GM18499 (cell line): ENCODE results near the gene TBC1D5.

Source experiments
- ATAC-seq: cut with Tn5 transposase; IDR thresholded peaks from one replicate; pipeline ENCODE4 v1.9.1; 2021; ENCODE audit warnings: moderate number of reproducible peaks; ENCODE audit not compliant: insufficient read depth, unreplicated experiment

TBC1D5 gene

GRCh38 chr3:17278006-17278405 lies 464.4 kb downstream of the TBC1D5 start:
- no peak for ATAC-seq

DNA sequence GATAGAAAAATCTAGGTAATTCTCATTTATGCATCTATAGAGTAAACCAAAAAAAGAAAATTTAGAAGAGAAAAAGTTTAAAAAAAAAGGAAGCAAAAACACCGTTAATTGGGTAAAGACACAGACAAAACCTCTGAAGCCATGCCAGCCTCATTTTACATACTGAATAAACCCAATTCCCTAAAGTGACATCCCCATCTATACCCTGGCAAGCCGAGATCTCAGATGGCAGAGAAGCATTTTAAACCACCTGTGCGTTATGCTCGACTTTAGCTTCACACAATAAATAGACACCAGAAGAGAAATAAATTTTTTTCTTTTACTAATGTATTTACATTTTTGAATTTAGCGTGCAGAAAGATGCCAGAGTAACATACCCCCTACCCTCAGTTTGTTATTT lies 475.6 kb downstream of the TBC1D5 start:
- ATAC-seq: no peak

DNA sequence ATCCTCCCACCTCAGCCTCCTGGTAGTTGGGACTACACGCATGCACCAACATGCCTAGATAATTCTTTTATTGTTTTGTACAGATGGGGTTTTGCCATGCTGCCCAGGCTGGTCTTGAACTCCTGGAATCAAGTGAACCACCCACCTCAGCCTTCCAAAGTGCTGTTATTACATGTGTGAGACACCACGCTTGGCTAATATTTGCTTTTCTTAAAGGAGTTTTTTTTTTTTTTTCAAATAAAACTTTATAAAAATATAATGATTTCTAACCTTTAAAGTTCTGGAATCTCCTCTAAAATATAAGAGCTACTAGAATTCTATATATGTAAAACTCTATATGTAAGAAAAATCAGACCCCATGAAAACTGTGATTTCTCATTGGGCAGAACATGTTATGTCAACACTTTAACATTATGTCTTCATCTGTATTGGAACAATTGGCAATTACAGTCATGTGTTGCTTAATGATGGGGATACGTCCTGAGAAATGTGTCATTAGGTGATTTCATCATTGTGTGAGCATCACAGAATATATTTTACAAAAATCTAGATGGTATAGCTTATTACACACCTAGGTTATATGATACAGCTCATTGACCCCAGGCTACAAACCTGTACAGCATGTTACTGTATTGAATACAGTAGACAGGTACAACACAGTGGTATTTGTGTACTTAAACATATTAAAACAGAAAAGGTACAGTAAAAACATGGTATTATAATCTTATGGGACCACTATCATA lies 480.6 kb downstream of the TBC1D5 start:
- no peak for ATAC-seq

- ATAC-seq: no peak
Measured at GRCh38 chr3:17260257-17260656, 482.2 kb downstream of the TBC1D5 start.

DNA sequence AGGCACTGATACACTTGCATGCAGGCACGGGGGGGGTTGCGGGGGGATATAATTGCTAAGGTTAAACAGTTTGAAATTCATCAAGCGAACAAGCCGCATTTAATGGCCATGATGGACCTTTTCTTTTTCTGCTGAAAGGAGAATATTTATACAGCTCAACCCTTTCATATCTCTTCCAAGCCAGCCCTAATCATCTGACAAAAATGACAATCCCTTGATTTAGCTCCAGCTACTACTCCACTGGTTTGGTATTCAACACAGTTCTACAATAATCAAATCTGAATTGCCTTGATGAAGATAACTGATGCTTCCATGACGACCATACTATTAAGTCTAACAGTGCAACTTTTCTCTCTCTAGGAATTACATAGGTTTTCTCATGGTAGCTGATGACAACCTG lies 482.7 kb downstream of the TBC1D5 start:
- ATAC-seq: no peak

DNA sequence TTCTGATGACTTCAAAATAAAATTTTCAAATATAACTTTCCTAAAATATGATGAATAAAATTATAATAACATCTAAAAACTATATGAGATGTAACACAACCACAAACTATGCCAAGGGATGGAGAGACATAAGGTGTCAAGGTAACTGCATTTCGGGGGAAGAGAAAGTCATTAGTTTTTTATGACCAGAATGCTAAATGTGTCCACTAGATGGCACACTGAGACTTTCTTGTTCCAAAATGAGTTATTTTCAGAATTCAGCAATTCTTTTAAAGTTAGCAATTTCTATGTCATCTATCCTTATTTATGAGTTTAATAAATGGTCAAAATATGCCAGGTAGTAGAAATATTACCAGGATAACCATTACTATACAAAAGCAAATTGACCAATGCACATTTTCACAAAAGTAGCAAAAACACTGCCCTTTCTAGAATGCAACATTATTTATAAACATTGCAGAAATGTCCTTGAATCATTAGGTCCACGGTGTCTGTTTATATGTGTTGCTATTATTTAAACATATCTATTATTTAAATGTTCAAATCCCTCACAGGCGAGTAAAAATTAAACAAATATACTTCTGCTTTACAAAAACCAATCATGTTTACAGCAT lies 483.5 kb downstream of the TBC1D5 start:
- ATAC-seq: no peak

DNA sequence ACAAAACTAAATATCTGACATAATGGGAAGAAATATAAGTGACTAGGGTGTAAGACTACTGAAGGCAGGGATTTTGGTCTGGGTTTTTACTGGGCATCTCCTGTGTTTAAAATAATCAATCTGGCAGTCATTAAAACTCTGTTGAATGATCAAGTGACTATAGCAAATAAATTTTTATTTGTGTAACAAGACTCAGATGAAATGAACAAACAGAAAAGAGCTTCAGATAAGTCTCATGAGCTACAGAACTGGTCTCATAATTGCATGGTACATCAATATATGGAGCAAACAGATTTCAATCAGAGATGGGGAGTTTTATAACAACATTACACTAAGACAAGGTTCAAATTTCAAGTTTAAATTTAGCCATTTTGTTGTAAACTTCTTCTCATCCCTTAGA lies 485.2 kb downstream of the TBC1D5 start:
- no peak for ATAC-seq

- no peak for ATAC-seq
Measured at GRCh38 chr3:17243621-17244020, 498.8 kb downstream of the TBC1D5 start.

- ATAC-seq: no peak
Measured at GRCh38 chr3:17239417-17239816, 503.0 kb downstream of the TBC1D5 start.

GRCh38 chr3:17238023-17238422 lies 504.4 kb downstream of the TBC1D5 start:
- no peak for ATAC-seq

- ATAC-seq: no peak
Measured at GRCh38 chr3:17235310-17235709, 507.1 kb downstream of the TBC1D5 start.

- no peak for ATAC-seq
Measured at GRCh38 chr3:17234382-17234781, 508.0 kb downstream of the TBC1D5 start.

DNA sequence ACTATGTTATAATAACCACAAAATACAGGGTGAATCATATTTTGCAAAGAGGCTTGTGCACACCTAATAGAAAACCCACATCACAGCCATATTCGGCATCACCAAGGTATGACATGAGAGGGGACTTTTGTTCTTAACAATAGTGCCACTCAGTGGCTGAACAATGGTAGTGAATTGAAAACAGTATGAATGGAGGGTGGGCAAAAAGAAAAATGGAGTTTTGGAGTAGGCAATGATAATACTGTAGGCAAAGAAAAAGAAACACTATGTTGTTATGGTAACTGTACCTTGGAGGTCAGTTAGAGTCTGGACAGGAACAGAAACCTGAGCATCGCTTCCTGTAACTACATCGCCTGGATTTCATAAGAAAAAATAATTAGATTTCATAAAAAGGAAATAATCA lies 509.0 kb downstream of the TBC1D5 start:
- ATAC-seq: no peak

DNA sequence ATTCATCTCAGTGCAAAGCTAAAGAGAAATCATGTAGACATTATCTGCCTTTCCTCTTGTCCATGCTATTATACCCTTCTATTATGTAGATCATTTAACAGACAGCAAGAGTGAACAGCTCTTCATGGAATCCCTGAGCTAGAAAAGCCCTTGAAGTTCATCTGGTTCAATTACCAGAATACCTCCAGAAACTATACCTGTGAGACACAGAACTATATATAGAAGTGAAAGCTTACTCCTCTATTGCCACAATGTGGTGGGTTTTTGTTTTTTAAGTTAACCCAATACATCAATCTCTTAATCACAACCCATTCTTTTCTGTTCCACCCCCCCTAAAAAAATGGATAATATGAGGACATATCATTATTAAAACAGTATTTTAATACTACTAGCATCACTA lies 510.0 kb downstream of the TBC1D5 start:
- ATAC-seq: peak; percentile 45

DNA sequence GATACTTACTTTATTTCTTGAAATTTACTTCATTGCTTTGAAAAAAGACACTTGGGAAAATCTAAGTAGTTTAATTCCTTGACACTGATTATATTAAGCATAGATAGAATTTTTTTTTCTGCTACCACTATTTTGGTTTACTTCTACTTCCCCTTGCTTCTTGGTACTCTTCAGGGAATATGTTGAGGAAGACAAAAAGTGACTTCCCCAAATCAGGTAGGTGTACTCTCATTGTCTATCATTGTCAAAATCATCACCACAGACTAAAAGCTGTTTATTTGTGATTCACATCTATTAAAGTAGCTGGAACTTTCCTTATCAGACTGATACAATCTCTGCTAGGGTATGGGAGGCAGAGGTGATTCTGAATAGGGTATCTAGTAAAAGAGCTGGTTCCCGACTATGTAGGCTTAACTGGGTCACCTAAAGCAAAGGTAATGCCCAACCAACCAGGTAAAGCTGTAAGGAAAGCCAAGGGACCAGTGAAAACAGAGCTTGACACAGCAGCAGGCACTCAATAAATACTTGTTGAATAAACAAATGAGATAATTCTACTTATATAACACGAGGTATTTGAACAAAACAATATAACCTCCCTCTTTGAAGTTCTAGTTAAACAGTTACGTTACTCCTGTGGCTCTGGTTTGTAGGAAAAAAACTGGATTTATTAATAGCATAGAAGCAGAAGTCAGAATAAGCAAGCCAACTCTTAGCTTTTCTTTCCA lies 510.7 kb downstream of the TBC1D5 start:
- ATAC-seq: no peak

DNA sequence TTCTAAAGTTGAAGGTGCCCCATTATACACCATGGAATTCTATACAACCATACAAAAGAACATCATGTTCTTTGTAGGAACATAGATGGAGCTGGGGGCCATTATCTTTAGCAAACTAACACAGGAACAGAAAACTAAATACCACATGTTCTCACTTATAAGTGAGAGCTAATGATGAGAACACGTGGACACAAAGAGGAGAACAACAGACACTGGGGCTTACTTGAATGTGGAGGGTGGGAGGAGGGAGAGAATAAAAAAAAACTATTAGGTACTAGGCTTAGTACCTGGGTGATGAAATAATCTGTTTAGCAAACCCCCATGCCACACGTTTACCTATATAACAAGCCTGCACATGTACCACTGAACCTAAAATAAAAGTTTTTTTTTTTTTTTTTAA lies 515.0 kb downstream of the TBC1D5 start:
- no peak for ATAC-seq

DNA sequence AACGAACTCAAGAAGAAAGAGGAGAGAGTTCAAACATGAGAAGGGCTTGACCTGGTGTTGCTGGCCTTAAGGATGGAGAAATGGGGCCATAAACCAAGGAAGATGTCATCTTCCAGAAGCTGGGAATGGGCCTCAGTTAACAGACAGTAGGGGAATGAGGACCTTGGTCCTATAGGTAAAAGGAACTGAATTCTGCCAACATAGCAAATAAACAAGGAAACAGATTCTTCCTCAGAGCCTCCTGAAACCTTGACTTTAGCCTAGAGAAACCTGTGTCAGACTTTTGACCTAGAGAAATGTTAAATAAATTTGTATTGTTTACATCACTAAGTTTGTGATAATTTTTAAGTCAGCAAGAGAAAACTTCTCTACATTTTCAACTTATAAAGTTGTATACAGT lies 520.9 kb downstream of the TBC1D5 start:
- no peak for ATAC-seq

DNA sequence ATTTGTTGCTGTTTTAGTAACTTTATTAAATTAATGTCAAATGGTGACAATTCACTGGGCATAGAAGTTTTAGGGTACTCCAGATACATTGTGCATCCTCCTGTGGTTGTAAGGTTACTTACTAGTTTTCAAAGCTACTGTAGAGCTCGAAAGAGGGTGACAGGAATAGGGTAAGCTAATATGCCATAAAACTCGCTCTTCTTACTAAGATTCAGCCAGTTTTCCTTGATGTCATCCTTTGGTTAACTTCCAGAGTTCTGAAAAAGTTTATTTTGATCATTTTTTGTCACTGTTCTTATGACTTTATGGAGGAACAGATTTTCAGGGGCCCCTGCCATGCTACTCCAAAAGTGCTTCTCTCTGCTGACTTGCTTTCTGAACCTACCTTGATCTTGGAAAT lies 522.8 kb downstream of the TBC1D5 start:
- ATAC-seq: no peak

- ATAC-seq: no peak
Measured at GRCh38 chr3:17218587-17218986, 523.8 kb downstream of the TBC1D5 start.

GRCh38 chr3:17217588-17217987 lies 524.8 kb downstream of the TBC1D5 start:
- ATAC-seq: no peak

- no peak for ATAC-seq
Measured at GRCh38 chr3:17213102-17213501, 529.3 kb downstream of the TBC1D5 start.

DNA sequence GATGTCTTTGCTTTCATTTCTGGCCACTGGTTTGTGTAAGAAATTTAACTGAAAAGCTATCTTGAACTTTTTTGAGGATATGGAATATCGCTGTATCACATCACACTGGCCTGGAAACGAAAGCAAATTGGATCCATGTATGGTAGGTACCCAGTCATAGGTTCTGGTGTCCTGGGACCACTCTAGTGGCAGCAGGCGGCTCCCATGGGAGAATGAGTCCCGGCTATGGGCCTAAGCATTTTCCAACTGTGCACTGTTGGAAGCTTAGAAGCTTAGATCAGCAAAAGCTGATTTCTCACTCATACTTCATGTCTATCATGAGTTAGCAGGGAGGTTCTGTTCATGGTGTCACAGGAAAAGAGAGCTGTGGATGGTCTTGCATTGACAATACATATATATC lies 534.5 kb downstream of the TBC1D5 start:
- ATAC-seq: no peak
